Stomach (tissue), 4 donors: Measurements from ENCODE around the gene LRP1B.

ENCODE experiments used
- CTCF ChIP-seq, 7 experiments: fragments of 450-650 bp in 4 of 7; fragments of 200-600 bp in 3 of 7; sonication (generic) in 3 of 7; IDR thresholded peaks; one replicate each; pipeline ENCODE4 v1.5.1; 2016 to 2019; ENCODE audit warnings: antibody characterized with exemption in 7 of 7, control low read depth in 2 of 7, mild to moderate bottlenecking in 1 of 7
- POLR2A ChIP-seq, 4 donors: fragments of 450-650 bp; IDR thresholded peaks; one replicate each; pipeline ENCODE4 v1.6.1; 2016; ENCODE audit warnings: antibody characterized with exemption in 4 of 4, control low read depth in 2 of 4, mild to moderate bottlenecking in 1 of 4, moderate library complexity in 1 of 4
- POLR2AphosphoS5 ChIP-seq, 3 donors: sonication (generic); formaldehyde crosslinking; IDR thresholded peaks; one replicate each; pipeline ENCODE4 v1.6.1; 2016; ENCODE audit warnings: antibody characterized with exemption in 3 of 3

GRCh38 chr2:141075753-141076152 is 1055.1 kb downstream of the LRP1B start:
- TF ChIP-seq POLR2AphosphoS5 (IDR thresholded peaks at IDR 0.05) (no peak), CTCF (IDR thresholded peaks at IDR 0.05) (no peak), POLR2A (IDR thresholded peaks at IDR 0.05) (no peak)
